Left lung (tissue), 10 donors: ENCODE results near the gene RPGRIP1L. TPM values are rescaled to one million over a fixed set of nuclear protein-coding genes. Genes with fewer than 3 reads are reported as not detected.

ENCODE experiments used
- ATAC-seq: fragments of 200-7000 bp; cut with Tn5 transposase; one replicate; pipeline ENCODE4 v1.9.1; 2020; ENCODE audit warnings: moderate library complexity
- DNase-seq, 4 donors: peaks; one replicate each; pipeline ENCODE4 v3.0.0-alpha.2; 2013 to 2020
- H3K27ac ChIP-seq, 2 donors: fragments of 200-600 bp; sonication (generic) in 1 of 2; one replicate each; pipeline versions ENCODE4 v1.5.0 to v1.8.0; 2020 to 2021
- H3K27me3 ChIP-seq, 2 donors: fragments of 200-600 bp; sonication (generic) in 1 of 2; one replicate each; pipeline versions ENCODE4 v1.5.0 to v1.8.0; 2020 to 2021
- H3K36me3 ChIP-seq, 2 donors: fragments of 200-600 bp; sonication (generic) in 1 of 2; one replicate each; pipeline versions ENCODE4 v1.5.0 to v1.8.0; 2020 to 2021
- H3K4me1 ChIP-seq, 2 donors: fragments of 200-600 bp; one replicate each; pipeline ENCODE4 v1.8.0; 2021
- H3K4me3 ChIP-seq, 2 donors: fragments of 200-600 bp; sonication (generic) in 1 of 2; one replicate each; pipeline versions ENCODE4 v1.5.0 to v1.8.0; 2020 to 2021; ENCODE audit warnings: mild to moderate bottlenecking in 1 of 2
- H3K9me3 ChIP-seq, 2 donors: fragments of 200-600 bp; sonication (generic) in 1 of 2; one replicate each; pipeline versions ENCODE4 v1.5.0 to v1.8.0; 2020 to 2021
- intact Hi-C, 2 donors: fragments of 100-400 bp; cut with DNase I; formaldehyde crosslinking; loops; one replicate each; pipeline versions ENCODE4 v1.11.2 to v1.14.2; 2022
- polyA plus RNA-seq, 6 donors: library from polyadenylated mRNA; unstranded; fragments of 120-200 nt; gene quantifications; one replicate each; pipeline ENCODE4 v1.2.1, GENCODE V29; 2013; ENCODE audit not compliant: insufficient read length in 6 of 6
- total RNA-seq, 2 donors: library from RNA; stranded (reverse); fragmentation: NEBNext Ultra II Directional; extraction: Animal tissue kit (Norgen Biotek cat#: 25700); gene quantifications; one replicate each; pipeline ENCODE4 v1.2.1, GENCODE V29; 2021
- TF ChIP-seq, protein P1 (sequence below), 2 donors: fragments of 200-600 bp; sonication (generic) in 1 of 2; IDR thresholded peaks; one replicate each; pipeline versions ENCODE4 v1.5.0 to v1.8.0; 2021; ENCODE audit warnings: antibody characterized with exemption in 2 of 2
- donor health status: DM: no; HTN: yes; CAD: no.
- donor health status: DM: no; HTN: no; CAD: no.

The RPGRIP1L gene
- total and polyA plus RNA-seq, 8 donors: 8.0 to 18.2 (median 16.3) TPM

DNA sequence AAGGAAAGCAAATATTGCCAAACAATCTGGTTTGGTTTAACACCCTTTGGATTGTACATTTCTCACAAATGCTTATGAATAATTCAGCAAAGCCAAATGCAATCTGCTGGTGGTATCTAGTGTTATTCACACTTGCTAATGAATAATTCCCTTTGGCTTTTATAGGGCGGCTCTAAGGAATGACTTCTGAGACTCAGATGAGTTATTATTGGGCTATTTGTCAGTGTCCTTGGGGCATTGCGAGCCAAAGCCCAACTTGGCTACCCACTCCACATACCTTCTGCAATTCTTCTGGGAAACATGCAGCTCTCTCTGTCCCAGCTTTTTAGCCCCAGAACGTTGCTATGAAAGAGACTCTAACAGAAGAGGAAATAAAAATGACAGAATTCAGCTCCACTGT is 41.4 kb upstream of the RPGRIP1L start:
- peaks cover 0 to 2% of the 10 kb centered on the region in 2 donors for H3K9me3 ChIP-seq
- H3K36me3 ChIP-seq: no peaks in the 10 kb centered on the region
- peaks cover 0 to 8% of the 10 kb centered on the region in 2 donors for H3K4me1 ChIP-seq
- DNase-seq: no peak
- no peak for ATAC-seq
- H3K27ac ChIP-seq: no peak overlapping the region
- intact Hi-C loops: no loop called here
- no peaks in the 10 kb centered on the region for H3K27me3 ChIP-seq
- TF ChIP-seq, protein P1, sequence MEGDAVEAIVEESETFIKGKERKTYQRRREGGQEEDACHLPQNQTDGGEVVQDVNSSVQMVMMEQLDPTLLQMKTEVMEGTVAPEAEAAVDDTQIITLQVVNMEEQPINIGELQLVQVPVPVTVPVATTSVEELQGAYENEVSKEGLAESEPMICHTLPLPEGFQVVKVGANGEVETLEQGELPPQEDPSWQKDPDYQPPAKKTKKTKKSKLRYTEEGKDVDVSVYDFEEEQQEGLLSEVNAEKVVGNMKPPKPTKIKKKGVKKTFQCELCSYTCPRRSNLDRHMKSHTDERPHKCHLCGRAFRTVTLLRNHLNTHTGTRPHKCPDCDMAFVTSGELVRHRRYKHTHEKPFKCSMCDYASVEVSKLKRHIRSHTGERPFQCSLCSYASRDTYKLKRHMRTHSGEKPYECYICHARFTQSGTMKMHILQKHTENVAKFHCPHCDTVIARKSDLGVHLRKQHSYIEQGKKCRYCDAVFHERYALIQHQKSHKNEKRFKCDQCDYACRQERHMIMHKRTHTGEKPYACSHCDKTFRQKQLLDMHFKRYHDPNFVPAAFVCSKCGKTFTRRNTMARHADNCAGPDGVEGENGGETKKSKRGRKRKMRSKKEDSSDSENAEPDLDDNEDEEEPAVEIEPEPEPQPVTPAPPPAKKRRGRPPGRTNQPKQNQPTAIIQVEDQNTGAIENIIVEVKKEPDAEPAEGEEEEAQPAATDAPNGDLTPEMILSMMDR (IDR thresholded peaks at IDR 0.05): no peak
- no peak overlapping the region for H3K4me3 ChIP-seq

DNA sequence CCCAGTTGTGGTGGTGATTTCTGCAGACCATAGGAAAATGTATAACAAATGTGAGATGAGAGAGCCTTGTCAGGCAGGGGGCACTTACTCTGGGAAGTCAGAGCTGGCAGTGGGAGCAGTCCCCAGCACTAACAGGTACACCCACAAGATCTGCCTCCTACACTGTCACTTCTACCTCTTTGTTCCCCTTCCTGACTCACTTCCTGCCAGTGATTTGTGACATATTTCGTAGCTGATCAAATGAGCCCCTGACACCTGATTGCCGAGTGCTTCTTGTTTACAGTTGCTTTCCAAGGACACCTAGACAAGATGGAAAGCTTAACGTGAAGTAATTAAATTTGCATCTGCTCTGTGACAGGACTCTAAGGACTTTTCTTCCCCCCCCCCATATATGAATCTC is 40.8 kb upstream of the RPGRIP1L start:
- no peaks in the 10 kb centered on the region for H3K36me3 ChIP-seq
- H3K27me3 ChIP-seq: no peaks in the 10 kb centered on the region
- intact Hi-C loops: no loop called here
- peaks cover 0 to 2% of the 10 kb centered on the region in 2 donors for H3K9me3 ChIP-seq
- no peak overlapping the region for H3K4me3 ChIP-seq
- no peak overlapping the region for H3K27ac ChIP-seq
- no peak for DNase-seq
- TF ChIP-seq, protein P1 (IDR thresholded peaks at IDR 0.05): no peak
- peaks cover 0 to 8% of the 10 kb centered on the region in 2 donors for H3K4me1 ChIP-seq
- ATAC-seq: no peak

DNA sequence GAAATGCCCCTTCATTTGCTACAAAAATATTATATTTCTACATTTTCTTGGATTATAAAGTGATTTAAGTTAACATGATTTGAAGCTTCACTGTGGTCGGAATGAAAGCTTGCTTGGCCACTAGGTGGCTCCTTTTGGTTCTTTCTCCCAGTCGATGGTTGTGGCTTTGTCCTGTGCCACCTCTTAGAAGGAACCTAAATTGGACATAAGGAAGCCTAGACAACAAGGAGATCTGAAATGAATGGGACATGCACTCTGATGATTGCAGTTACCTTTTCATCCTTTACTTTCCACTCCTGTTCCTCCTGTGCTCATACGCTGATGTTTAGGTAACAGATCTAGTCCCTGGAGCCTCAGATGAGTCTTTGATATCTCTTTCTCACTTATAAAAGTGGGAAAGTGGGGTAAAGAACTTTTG is 39.5 kb upstream of the RPGRIP1L start:
- ATAC-seq: peak; percentile 57
- H3K27ac ChIP-seq: no peak overlapping the region
- no peaks in the 10 kb centered on the region for H3K27me3 ChIP-seq
- intact Hi-C loops: no loop called here
- H3K4me1 ChIP-seq: peaks cover 0 to 8% of the 10 kb centered on the region in 2 donors
- no peak for DNase-seq
- H3K4me3 ChIP-seq: no peak overlapping the region
- no peaks in the 10 kb centered on the region for H3K9me3 ChIP-seq
- H3K36me3 ChIP-seq: no peaks in the 10 kb centered on the region
- TF ChIP-seq, protein P1 (IDR thresholded peaks at IDR 0.05): peak; percentile 50 to 53

DNA sequence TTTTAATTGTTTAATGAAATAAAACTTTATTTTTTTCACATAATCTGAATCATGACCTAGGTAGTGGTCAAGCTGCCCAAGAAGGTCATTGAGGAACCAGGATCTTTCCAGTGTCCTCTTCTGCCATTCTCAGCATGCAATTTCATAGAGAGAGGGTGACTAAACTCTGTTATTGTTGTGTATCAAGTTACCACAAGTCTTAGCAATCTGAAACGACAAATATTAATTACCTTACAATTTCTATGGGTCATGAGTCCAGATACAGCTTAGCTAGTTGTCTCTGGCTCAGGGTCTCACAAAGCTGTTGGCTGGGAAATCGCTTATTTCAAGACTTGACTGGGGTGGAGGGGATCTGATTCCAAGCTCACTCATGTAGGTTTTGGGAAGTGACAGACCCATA is 37.9 kb upstream of the RPGRIP1L start:
- intact Hi-C loops: no loop called here

DNA sequence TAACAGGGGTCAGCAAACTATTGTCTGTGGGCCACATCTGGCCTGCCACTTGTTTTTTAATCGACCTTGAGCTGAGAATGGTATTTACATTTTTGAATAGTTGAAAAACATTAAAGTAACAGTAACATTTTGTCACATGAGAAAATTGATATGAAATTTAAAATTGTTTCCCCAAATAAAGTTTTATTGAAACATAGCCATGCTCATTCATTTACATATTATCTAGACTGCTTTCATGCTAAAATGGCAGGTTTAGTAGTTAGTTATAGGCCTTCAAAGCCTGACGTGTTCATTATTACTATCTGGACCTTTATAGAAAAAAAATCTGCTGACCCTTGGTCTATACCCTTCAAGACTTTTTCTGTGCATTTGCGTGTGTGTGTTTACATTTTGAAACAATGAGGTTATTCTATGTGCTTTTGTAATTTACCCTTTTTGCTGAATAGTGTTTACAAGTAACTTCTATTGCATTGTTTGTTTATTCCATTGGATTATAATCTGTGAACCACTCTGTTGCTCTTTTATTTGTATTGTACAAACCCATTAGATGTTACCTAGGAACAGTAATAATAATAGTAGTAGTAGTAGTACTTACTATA is 37.4 kb upstream of the RPGRIP1L start:
- Histone ChIP-seq H3K4me1 (peaks cover 0 to 8% of the 10 kb centered on the region in 2 donors), H3K27ac (no peak overlapping the region), H3K9me3 (no peaks in the 10 kb centered on the region), H3K36me3 (no peaks in the 10 kb centered on the region), H3K27me3 (no peaks in the 10 kb centered on the region), H3K4me3 (no peak overlapping the region)
- TF ChIP-seq, protein P1 (IDR thresholded peaks at IDR 0.05): no peak
- no peak for ATAC-seq
- intact Hi-C loops: no loop called here
- no peak for DNase-seq

More for the DNA sequence above, 37.9 kb upstream of the RPGRIP1L start:
- TF ChIP-seq, protein P1 (IDR thresholded peaks at IDR 0.05): no peak
- no peak overlapping the region for H3K4me3 ChIP-seq
- H3K9me3 ChIP-seq: no peaks in the 10 kb centered on the region
- no peak for DNase-seq
- no peak overlapping the region for H3K27ac ChIP-seq
- no peaks in the 10 kb centered on the region for H3K27me3 ChIP-seq
- no peaks in the 10 kb centered on the region for H3K36me3 ChIP-seq
- ATAC-seq: no peak
- peaks cover 0 to 8% of the 10 kb centered on the region in 2 donors for H3K4me1 ChIP-seq
